Right lobe of liver (tissue), 6 donors: ENCODE data around the gene WBP2NL. TPM values are rescaled to one million over a fixed set of nuclear protein-coding genes. Genes with fewer than 3 reads are reported as not detected.

Experiments used
- ATAC-seq, 4 donors: fragments of 200-7000 bp; cut with Tn5 transposase; one replicate each; pipeline ENCODE4 v1.9.1; 2020; ENCODE audit warnings: mild to moderate bottlenecking in 4 of 4, moderate library complexity in 4 of 4
- DNase-seq, 3 donors: peaks; one replicate each; pipeline ENCODE4 v3.0.0-alpha.2; 2020
- H3K27ac ChIP-seq, 3 donors: fragments of 200-600 bp; one replicate each; pipeline ENCODE4 v1.8.0; 2022
- H3K27me3 ChIP-seq, 2 donors: fragments of 200-600 bp; one replicate each; pipeline ENCODE4 v1.8.0; 2022
- H3K36me3 ChIP-seq, 4 donors: fragments of 200-600 bp; sonication (generic) in 1 of 4; one replicate each; pipeline versions ENCODE4 v1.5.1 to v1.8.0; 2017 to 2022; ENCODE audit warnings: control low read depth in 1 of 4
- H3K4me1 ChIP-seq, 4 donors: fragments of 200-600 bp; sonication (generic) in 1 of 4; one replicate each; pipeline versions ENCODE4 v1.5.1 to v1.8.0; 2017 to 2022; ENCODE audit warnings: control low read depth in 1 of 4
- H3K4me3 ChIP-seq, 3 donors: fragments of 200-600 bp; one replicate each; pipeline ENCODE4 v1.8.0; 2022
- H3K9me3 ChIP-seq, 4 donors: fragments of 200-600 bp; sonication (generic) in 1 of 4; one replicate each; pipeline versions ENCODE4 v1.5.1 to v1.8.0; 2017 to 2022; ENCODE audit warnings: control low read depth in 1 of 4
- CTCF ChIP-seq, 4 donors: fragments of 200-600 bp in 3 of 4; fragments of 450-650 bp in 1 of 4; IDR thresholded peaks; one replicate each; pipeline versions ENCODE4 v1.5.1 to v1.8.0; 2016 to 2022; ENCODE audit warnings: antibody characterized with exemption in 4 of 4, mild to moderate bottlenecking in 2 of 4
- POLR2A ChIP-seq: fragments of 450-650 bp; IDR thresholded peaks from one replicate; pipeline ENCODE4 v1.6.1; 2017; ENCODE audit warnings: antibody characterized with exemption, mild to moderate bottlenecking
- WGBS: methylation state at CpG from one replicate; pipeline ENCODE4 v1.1.6; 2018; ENCODE audit warnings: low coverage, low lambda C conversion rate; ENCODE audit not compliant: insufficient coverage; ENCODE audit errors: missing lambda C conversion rate; 5-methylcytosine and 5-hydroxymethylcytosine counted together
- intact Hi-C, 2 donors: fragments of 100-400 bp; cut with DNase I; formaldehyde crosslinking; loops; one replicate each; pipeline versions ENCODE4 v1.11.2 to v1.14.1; 2022
- total RNA-seq, 6 experiments: library from RNA; depleted of rRNA in 2 of 6; stranded (reverse); fragments of >200 nt in 2 of 6; fragmentation: NEBNext Ultra II Directional in 3 of 6; extraction: Animal tissue kit (Norgen Biotek cat#: 25700) in 3 of 6; gene quantifications; one replicate each; pipeline versions ENCODE4 v1.1.0 to v1.2.4, GENCODE V29; 2016 to 2023
- donor health status: DM: no; HTN: yes; CAD: no.
- donor health status: DM: no; HTN: no; CAD: no.
- donor health status: DM: no; HTN: no; CAD: no.
- donor health status: DM: no; HTN: yes; CAD: no.
- donor health status: DM: no; HTN: yes; CAD: no.

The WBP2NL gene
- total RNA-seq, 6 experiments from 2014 or later = 0.12 to 0.72 (median 0.63) TPM

GRCh38 chr22:41976961-41977566 is 21.5 kb upstream of the WBP2NL start:
- Histone ChIP-seq H3K27ac (no peak overlapping the region), H3K9me3 (no peaks in the 10 kb centered on the region), H3K4me3 (peak overlapping the region in 2 of 3 donors; percentile 26 to 40), H3K36me3 (no peaks in the 10 kb centered on the region), H3K4me1 (peaks cover 0 to 8% (median 2%) of the 10 kb centered on the region in 4 donors), H3K27me3 (no peaks in the 10 kb centered on the region)
- intact Hi-C loops = no loop called here
- peak in 1 of 3 donors; percentile 28 for DNase-seq
- ATAC-seq = peak in 1 of 4 donors; percentile 18
- TF ChIP-seq CTCF (IDR thresholded peaks at IDR 0.05) = no peak
- no peak for TF ChIP-seq POLR2A
- WGBS = 17% methylated on average over 2 of the region's 46 CpGs

GRCh38 chr22:41978732-41979131 is 19.9 kb upstream of the WBP2NL start:
- DNase-seq (no peak), ATAC-seq (no peak)
- no peak overlapping the region for H3K27ac ChIP-seq
- 80% methylated on average over 1 of the region's 1 CpG for WGBS
- no peaks in the 10 kb centered on the region for H3K36me3 ChIP-seq
- H3K9me3 ChIP-seq = no peaks in the 10 kb centered on the region
- H3K27me3 ChIP-seq = no peaks in the 10 kb centered on the region
- H3K4me1 ChIP-seq = peaks cover 0 to 8% (median 2%) of the 10 kb centered on the region in 4 donors
- H3K4me3 ChIP-seq = no peak overlapping the region
- intact Hi-C loops = no loop called here
- no peak for TF ChIP-seq POLR2A
- no peak for TF ChIP-seq CTCF (IDR thresholded peaks at IDR 0.05)

GRCh38 chr22:41979423-41980250 is 19.0 kb upstream of the WBP2NL start:
- H3K27me3 ChIP-seq = no peaks in the 10 kb centered on the region
- DNase-seq (no peak), ATAC-seq (no peak)
- no peaks in the 10 kb centered on the region for H3K36me3 ChIP-seq
- no peak overlapping the region for H3K4me3 ChIP-seq
- peaks cover 0 to 8% (median 2%) of the 10 kb centered on the region in 4 donors for H3K4me1 ChIP-seq
- WGBS = 71% methylated on average over 2 of the region's 9 CpGs
- intact Hi-C loops = no loop called here
- H3K9me3 ChIP-seq = no peaks in the 10 kb centered on the region
- TF ChIP-seq CTCF (IDR thresholded peaks at IDR 0.05) = no peak
- no peak for TF ChIP-seq POLR2A
- H3K27ac ChIP-seq = no peak overlapping the region

- no peak overlapping the region for H3K27ac ChIP-seq
- no peak for ATAC-seq
- no peaks in the 10 kb centered on the region for H3K4me1 ChIP-seq
- no peaks in the 10 kb centered on the region for H3K36me3 ChIP-seq
- intact Hi-C loops = no loop called here
- H3K4me3 ChIP-seq = no peak overlapping the region
- no peaks in the 10 kb centered on the region for H3K27me3 ChIP-seq
- no peaks in the 10 kb centered on the region for H3K9me3 ChIP-seq
- 67% methylated on average over 5 of the region's 5 CpGs for WGBS
- DNase-seq = peak in 1 of 3 donors; percentile 15
- TF ChIP-seq CTCF (IDR thresholded peaks at IDR 0.05) (no peak), POLR2A (no peak)
Measured at GRCh38 chr22:41982865-41983264, 15.7 kb upstream of the WBP2NL start.
